HG02763 (cell line): Measurements from ENCODE around the gene MEGF9.

Experiments
- ATAC-seq: cut with Tn5 transposase; IDR thresholded peaks from one replicate; pipeline ENCODE4 v1.9.1; 2021; ENCODE audit warnings: mild to moderate bottlenecking, moderate library complexity; ENCODE audit not compliant: unreplicated experiment

MEGF9 gene

DNA sequence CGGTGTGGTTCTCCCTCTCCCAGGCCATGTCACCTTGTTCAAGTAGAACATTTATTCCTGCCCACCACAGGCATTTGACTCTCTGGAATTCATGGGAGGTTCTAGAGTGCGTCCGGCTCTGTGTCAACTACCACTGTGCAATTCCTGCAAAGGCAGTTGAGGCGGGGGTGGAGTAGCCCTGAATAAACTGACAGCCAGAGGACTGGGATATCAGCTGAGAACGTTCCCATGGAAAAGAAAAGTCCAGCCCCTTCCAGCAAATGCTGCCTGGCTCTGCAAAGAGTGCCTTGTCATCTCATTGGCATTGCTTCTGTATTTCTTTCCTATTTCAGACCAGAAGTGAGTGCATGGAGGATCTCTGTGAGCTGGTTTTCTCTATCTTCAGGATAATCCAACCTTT, 18.9 kb upstream of the MEGF9 start:
- ATAC-seq, result no peak

DNA sequence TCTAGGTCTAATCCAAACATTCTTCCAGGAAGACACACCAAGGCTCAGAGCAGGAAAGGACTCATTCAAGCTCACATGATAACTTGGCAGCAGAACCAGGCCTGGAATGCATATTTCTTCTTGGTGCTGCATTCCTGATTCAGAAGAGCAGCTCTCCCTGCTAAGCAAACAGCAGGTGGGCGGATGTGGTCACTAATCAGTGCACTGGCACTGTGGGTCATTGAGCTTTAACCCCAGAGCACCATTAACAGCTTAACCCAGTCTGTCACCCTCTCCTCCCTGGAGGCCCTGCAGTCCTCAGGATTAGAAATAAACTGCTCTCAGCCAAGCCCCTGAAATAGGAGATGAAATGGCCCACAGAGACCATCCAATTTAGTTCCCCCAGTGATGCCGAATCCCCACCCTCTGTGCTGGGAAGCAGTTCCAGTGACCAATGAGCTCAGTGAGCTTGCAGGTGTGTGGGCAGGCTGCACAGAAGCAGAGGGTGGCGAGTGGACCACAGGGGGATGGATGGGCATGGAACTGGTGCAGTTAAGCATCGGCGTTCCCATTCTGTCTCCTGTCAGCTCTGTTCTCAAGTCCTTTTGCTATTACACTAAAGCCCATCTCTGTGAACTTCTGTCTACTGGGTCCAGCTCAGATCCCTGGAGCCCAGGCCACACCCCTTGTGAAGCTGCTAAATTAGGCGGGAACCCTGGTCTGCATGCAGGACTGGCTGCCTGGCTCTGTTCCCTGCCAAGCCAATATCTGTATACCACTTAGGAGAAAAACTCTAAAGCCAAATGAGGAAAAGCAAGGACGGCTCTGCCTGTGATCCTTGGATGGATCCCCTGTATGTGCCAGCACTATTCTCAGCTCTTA, 16.6 kb upstream of the MEGF9 start:
- no peak for ATAC-seq

DNA sequence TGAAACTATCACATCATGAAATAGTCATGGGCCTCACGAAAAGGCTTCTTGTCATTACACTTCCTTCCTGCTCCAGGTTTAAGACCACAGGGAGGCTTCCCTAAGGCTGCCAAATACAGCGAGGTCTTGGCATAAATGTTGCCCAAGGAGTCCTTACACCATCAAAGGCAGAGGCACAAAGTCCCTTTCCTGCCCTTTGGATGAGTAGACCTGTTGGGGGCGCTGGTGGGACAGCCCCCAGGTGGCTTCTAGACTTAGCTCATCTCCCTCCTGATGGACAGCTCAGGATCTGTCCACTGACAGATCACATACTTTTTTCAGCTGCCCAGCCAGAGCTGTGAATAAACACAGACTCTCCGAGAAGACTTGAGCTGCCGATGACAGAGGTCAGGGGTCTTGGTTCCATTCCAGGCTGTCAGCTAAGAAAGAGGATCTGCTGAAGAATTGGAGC, 15.5 kb upstream of the MEGF9 start:
- no peak for ATAC-seq

DNA sequence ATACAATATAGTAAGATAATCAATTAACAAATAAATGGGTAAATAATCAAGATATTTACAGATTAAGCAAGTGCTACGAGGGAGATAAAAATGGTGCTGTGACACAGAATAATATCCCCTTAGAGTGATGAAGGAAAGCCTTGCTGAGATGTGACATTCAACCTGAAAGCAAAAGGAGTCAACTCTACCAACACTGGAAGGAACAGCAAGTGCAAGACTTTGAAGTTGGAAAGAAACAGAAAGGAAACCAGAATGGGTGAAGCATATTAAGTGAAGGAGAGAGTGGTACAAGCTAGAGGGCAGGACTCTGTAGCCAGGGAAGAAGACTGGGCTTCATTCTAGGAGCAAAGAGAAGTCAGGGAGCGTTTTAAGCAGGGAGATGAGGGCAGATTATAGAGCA, 12.2 kb upstream of the MEGF9 start:
- no peak for ATAC-seq

DNA sequence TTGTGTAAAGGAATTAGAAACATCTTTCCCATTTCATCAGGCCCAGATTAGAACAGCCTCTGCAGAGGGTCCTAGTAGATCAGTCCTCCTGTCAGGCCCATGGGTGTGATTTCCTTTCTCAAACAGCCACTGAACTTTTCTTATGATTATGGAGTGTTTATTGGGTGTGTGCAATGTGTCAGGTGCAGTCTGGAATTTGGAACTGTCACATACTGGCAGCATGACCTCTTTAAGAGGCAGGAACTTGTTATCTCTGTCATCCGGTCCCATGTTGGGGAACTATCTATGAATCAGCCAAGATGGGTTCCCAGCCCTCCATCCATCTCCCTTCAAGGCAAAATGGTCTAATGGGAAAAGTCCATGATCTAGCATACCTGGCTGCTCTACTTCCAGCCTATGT, 11.6 kb upstream of the MEGF9 start:
- ATAC-seq, result no peak

DNA sequence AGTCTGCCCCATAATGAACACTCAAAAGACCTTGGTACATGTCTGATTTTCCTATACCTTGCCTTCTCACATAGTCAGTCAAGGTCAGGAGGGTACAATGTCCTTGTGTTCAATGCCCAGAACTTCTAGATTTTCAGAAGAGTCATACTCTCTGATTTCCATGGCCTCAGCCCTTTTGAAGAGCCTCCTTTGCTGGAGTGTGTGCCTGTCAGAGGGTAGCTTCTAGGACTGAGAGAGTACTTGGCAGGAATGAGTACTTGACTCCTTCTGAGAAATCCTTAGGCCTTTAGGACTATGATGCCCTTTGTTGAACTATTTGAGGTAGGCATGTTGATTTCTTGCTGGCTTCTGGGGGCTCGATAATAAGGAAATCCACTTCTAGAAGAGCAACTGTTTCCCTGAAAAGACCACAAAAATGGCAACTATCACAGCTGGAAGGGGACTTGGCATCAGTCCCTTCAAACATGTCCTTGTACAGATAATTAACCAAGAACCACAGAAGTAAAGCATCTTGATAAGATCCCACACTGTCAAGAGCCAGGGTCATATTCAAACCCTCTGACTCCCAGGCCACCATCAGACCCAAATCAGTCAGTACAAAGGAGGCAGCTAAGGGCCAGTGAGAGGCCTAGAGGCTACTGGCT, 10.6 kb upstream of the MEGF9 start:
- ATAC-seq, result no peak

DNA sequence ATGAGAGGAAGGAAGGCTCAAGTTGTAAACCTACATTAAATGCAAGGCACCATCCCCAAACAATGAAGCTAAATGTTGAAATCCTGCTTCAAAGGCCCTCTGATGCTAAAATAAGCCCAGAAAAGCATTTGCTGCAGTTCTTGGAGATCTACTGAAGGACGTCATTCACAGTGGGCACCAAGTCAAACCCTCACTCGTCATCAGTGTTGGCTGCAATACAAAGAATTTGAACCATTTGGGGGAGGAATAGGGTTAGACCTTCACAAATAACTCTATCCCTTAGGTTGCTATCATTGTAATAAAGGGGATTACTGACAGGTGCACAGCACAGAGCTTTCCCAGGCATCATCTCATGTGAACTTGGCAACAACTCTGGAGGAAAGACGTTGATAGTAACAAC, 9.3 kb upstream of the MEGF9 start:
- no peak for ATAC-seq

DNA sequence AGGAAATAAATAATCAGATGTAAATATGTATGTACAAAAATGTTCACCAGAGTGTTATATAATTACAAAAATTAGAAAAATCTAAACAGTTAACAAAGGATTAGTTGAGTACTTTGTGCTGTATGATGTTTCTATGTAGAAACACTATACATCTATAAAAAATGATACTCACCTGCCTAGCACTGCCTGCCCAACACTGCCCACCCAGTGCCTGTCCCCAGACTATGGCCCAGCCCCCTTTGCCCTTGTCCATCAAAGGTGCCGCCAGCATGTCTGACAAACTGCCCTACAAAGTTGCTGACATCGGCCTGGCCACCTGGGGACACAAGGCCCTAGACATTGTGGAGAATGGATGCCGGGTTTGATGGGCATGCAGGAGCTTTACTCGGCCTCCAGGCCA, 6.1 kb upstream of the MEGF9 start:
- no peak for ATAC-seq

DNA sequence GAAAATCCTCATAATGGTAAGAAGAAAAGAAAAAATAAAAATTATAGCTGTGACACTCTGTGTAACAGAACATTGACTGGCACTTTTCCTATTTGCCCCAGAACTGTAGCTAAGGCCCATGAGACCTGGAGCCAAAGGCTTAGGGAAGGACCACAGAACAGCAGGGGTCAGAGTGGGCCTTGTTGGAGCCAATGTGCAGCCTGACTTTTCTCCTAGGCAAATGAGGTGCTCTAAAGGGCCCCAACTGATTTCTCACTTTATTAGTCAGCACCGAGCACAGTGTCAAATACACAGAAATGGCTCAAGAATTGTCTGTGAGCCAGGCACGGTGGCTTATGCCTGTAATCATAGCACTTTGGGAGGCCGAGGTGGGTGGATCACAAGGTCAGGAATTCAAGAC, 4.0 kb upstream of the MEGF9 start:
- no peak for ATAC-seq

DNA sequence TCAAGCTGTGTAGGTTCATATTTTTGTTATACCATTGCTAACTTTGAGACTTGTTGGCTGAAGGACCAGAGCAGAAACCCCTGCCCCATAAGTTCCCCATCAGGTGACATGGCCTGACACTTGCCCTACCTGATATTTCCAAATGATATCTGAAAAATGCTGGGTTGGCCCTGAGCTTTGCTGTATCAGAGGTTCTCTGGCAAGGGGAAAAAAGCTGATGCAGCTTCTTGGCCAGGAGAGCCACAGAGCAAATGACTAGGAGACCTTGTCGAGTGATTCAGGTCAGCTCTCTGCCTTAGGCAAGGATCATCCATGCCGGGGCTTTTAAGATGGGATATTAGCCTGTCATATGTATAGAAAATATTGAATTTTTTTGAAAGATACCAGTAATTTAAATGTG, 2.9 kb upstream of the MEGF9 start:
- ATAC-seq, result no peak

DNA sequence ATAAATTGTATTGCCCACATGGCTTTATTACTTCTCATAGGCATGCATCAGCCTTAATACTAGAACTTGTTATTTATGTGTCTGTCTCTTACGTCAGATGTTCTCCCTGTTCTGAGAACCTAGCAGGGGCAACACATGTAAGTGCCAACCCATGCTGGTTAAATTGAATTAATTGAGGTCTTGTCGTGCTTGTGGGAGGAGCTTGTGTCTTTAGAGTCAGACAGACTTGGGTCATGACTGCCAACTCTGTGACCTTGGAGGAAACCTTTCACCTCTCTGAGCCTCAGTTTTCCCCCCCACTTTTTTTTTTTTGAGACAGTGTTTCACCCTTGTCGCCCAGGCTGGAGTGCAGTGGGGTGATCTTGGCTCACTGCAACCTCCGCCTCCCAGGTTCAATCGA, 2.2 kb upstream of the MEGF9 start:
- no peak for ATAC-seq

DNA sequence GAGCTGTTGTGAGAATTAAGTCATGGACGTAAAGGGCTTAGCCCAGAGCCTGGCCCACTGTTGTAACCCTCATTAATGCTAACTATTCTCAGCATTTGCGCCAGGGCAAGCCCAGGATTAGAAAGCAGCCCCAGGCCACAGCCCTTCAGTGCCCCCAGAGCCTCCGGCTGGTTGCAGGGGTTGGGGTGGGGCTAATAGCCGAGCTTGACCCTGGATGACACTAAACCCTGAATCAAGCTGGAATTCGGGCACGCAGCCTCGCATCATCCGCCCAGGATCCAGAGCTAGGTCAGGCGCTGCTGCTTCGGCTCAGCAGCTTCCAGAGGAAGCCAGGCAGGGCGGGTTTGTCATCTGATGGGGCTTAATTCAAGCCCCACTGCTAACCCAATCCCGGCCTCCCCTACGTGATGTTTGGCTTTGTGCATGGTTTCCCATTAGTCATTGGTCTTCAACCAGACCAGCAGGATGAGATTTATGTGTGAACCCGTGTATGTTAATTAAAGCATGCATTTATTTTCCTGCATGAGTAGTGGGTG, 1.2 kb upstream of the MEGF9 start:
- no peak for ATAC-seq

DNA sequence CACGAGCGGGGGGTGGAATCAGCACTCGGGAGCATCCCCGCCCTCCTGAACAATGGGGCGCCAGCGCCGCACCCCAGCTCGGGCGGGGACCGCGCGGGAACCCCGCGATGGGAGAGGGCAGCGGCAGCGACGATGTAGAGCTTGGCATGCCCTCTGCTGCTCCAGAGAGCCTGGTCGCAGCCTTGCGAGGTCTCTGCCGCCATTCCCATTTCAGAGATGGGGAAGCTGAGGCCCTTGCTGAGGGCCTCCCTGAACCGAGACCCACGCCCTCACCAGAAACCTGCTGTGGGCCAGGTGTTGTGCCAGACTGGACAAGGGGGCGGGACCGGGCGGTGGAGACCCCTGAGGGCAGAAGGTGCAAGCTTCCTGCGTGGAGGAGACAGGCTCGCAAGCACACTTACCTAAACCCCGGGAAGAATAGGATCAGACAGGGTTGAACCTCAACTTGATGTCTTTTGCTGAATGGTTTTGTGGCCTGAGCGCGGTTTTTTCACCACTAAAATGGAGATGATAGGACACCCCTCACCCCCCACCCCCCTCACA, 647 bp upstream of the MEGF9 start:
- peak; percentile 0 for ATAC-seq

DNA sequence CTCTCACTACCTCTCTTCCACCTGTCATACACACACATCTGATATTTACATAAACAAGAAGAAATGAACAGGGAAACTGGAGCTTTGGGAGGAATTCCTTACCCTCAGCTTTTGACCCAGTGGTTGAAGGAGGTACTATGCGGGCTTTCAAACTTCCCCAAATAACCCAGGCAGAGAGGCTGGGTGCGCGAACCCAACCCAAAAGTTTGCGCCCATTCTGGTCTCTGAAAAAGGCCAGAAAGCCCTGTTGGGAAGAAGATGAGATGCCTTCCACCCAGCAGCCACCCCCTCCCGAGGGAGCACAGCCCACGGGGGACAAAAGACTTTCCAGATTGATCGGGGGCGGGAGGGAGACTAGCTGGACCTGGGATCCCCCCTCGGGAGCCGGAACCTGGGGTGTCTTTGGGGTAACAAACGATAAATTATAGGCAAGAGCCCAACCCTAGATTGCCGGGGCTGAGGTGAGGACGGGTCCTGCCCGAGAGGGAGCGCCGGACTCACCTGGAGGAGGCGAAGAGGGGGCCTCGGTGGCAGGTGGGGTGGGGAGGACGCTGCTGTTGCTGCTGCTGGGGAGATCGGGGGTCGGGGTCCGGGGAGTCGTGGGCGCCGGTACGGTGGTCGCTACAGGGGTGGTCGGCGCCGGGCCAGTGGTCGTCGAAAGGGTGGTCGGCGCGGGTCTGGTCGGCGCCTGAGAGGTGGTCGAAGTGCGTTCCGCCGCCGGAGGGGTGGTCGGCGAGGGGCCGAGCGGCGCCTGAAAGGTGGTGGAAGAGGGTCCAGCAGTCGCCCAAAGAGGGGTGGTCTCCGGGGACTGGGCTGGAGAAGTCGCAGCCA, 798 bp downstream of the MEGF9 start:
- no peak for ATAC-seq

DNA sequence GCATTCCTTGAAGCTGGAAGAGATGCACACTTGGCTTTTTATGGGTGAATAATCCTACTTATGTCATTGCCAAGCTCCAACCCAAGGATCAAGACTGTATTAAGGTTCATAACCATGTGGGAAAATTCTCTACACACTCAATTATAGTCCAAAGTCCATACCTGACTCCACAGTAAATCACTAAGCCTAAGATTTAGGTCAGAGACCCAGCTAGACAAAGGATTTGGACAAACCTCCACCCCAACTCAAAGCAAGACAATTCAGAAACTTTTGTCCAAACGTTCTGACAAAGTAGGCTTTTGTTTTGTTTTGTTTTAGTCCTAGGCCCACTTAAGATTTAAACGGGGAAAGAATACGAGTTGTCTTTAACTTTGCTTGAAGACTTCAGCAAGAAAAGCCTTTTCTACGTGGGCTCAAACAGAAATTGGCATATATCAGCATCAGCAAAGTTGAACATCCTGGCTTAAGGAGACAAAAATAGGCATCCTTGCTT, 1.7 kb downstream of the MEGF9 start:
- no peak for ATAC-seq

DNA sequence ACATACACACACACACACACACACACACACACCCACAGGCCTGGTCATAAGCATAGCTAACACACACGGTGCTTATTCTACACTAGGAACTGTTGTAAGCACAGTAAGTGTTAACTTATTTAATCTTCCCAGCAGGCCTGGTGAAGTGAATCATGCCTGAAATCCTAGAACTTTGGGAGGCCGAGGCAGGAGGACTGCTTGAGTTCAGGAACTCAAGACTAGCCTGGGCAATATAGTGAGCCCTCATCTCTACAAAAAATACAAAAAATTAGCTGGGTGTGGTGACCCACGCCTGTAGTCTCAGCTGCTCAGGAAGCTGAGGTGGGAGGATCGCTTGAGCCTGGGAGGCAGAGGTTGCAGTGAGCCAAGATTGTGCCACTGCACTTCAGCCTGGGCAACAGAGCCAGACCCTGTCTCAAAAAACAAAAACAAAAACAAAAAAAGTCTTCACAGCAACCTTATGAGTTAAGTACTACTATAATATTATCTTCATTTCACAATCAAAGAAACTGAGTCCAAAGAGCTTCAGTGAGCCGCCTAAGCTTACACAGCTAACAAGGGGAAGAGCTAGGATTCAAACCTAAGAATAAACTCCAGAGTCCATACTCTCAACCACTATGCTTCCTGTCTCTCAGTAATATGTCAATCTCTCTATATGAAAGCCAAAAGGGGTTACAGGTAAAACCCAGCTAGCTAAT, 2.3 kb downstream of the MEGF9 start:
- ATAC-seq, result no peak

DNA sequence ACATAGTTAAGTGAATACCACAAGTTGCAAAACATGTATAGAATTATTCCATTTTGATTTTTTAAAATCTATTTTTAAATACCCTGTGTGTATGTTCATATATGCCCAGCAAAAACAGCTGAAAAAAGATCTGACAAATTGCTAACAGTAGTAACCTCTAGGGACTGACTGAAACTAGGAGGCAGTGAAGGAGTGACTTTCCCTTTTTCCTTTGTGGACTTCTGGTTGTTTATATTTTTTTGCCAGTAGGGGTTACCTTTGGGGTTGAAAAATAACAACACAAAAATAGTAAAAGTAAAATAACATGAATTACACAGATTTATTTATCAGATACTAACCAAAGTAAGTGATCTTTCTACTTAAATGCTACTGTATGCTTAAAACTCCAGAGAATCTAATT, 2.9 kb downstream of the MEGF9 start:
- no peak for ATAC-seq

DNA sequence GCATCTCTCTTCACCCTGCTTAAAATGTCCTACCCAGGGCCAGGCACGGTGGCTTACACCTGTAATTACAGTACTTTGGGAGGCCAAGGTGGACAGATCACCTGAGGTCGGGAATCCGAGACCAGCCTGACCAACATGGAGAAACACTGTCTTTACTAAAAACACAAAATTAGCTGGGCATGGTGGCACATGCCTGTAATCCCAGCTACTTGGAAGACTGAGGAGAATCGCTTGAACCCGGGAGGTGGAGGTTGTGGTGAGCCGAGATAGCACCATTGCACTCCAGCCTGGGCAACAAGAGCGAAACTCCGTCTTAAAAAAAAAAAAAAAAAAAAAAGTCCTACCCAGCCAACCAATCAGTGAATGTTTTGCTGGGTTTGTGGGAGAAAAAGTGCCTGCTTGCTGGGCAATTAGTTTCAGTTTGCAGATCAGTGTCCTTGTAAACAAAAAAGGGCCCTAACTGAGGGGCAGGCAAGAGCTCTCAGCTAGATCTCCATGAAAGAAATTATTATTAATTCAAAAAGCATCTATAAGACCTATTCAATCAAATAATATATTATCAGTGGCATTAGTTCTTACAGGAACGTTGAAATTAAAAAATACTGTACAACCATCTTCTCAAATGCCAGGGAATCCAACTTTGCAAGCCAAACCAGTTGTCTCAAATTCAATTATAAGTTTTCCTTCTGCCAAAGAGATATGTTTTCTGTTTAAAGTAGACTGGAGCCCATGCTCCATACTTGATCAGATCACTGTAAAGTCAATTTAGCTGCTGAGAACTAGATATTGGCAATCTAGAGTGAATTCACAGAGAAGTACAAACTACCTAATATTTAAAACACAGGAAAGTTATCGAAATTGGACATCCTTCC, 3.9 kb downstream of the MEGF9 start:
- no peak for ATAC-seq

DNA sequence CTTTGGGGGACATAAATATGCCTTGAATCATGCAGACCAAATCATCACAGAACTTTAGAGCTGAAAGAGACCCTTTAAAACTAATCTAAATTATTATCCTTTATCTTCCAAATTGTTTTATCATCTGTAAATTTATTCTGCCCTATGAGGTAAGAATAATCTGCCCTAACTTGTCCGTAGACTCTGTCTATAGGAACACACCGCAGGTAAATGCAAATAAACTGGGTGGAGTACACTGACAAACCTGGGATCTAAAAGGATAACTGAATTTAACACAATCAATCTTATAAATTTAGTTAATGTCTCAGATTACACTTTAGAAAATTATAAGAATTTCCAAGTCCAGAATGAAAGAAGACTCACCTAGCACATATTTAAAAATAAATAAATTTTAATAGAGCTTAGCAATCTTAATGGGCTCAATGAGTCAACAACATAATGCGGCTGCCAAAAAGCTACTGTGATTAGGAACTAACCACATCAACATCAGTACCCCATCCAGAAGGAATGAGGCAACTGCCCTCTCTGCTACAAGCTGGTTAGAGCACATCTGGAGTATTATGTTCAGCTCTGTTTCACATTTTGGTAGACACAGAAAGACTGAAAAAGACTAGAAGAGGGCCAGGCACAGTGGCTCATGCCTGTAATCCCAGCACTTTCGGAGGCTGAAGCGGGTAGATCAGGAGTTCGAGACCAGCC, 5.6 kb downstream of the MEGF9 start:
- no peak for ATAC-seq
